HepG2 (cell line): Measurements from ENCODE around the gene SMARCA4. TPM values are rescaled to one million over a fixed set of nuclear protein-coding genes. Genes with fewer than 3 reads are reported as not detected.

ENCODE experiments used
- CREM ChIP-seq, 2 experiments: sonication (generic) in 1 of 2; formaldehyde crosslinking in 1 of 2; IDR thresholded peaks; 2 replicates each; pipeline versions ENCODE4 v1.4.0 to v1.6.1; 2016 to 2020; ENCODE audit warnings: antibody characterized with exemption in 1 of 2, mild to moderate bottlenecking in 1 of 2, missing genetic modification reagents in 1 of 2
- ETV5 ChIP-seq: IDR thresholded peaks from 2 replicates; pipeline ENCODE4 v1.6.1; 2018; ENCODE audit warnings: missing biosample characterization, missing genetic modification reagents, inconsistent platforms, borderline replicate concordance
- IRF2 ChIP-seq: IDR thresholded peaks from 2 replicates; pipeline ENCODE4 v1.6.1; 2018; ENCODE audit warnings: missing genetic modification reagents, missing compliant biosample characterization
- MXD4 ChIP-seq: IDR thresholded peaks from 2 replicates; pipeline ENCODE4 v1.6.1; 2016; ENCODE audit warnings: mild to moderate bottlenecking, missing biosample characterization, missing genetic modification reagents
- POLR2AphosphoS2 ChIP-seq: IDR thresholded peaks from 2 replicates; pipeline ENCODE4 v1.6.1; 2011; ENCODE audit warnings: low read depth, low read length, improper control_type of control experiment
- TAF1 ChIP-seq: sonication (generic); formaldehyde crosslinking; IDR thresholded peaks from 2 replicates; pipeline ENCODE4 v1.4.0; 2020; ENCODE audit warnings: missing genetic modification reagents
- THAP11 ChIP-seq: IDR thresholded peaks from 2 replicates; pipeline ENCODE4 v1.6.1; 2016; ENCODE audit warnings: missing biosample characterization, missing genetic modification reagents
- XRCC5 ChIP-seq: fragments of 200-400 bp; formaldehyde crosslinking; optimal IDR thresholded peaks from 2 replicates; pipeline ENCODE3; 2017; ENCODE audit warnings: mild to moderate bottlenecking, low read length
- ZBTB42 ChIP-seq: sonication (generic); formaldehyde crosslinking; IDR thresholded peaks from 2 replicates; pipeline ENCODE4 v1.5.0; 2020; ENCODE audit warnings: mild to moderate bottlenecking, missing genetic modification reagents
- ZNF230 ChIP-seq: sonication (generic); formaldehyde crosslinking; IDR thresholded peaks from 2 replicates; pipeline ENCODE4 v1.4.0; 2020; ENCODE audit warnings: mild to moderate bottlenecking, missing genetic modification reagents
- ZNF543 ChIP-seq: sonication (generic); formaldehyde crosslinking; IDR thresholded peaks from 2 replicates; pipeline ENCODE4 v1.4.0; 2020; ENCODE audit warnings: mild to moderate bottlenecking, missing genetic modification reagents
- ZNF558 ChIP-seq: sonication (generic); formaldehyde crosslinking; IDR thresholded peaks from 2 replicates; pipeline ENCODE4 v1.9.0; 2022; ENCODE audit warnings: mild to moderate bottlenecking, missing genetic modification reagents, borderline replicate concordance
- ZNF761 ChIP-seq: sonication (generic); formaldehyde crosslinking; conservative IDR thresholded peaks from 2 replicates; pipeline ENCODE4 v1.4.0; 2020; ENCODE audit warnings: mild to moderate bottlenecking, missing genetic modification reagents
- ZNF883 ChIP-seq: sonication (generic); formaldehyde crosslinking; IDR thresholded peaks from 2 replicates; pipeline ENCODE4 v1.5.1; 2020; ENCODE audit warnings: mild to moderate bottlenecking, missing genetic modification reagents; ENCODE audit errors: not compliant biosample characterization
- polyA plus RNA-seq, 8 experiments: library from polyadenylated mRNA; depleted of rRNA in 3 of 8; stranded (reverse) in 7 of 8; unstranded in 1 of 8; fragments of >200 nt; fragmentation: Illumina TruSeq in 4 of 8; extraction: Trizol in 4 of 8; gene quantifications; 2 replicates each; pipeline versions ENCODE4 v1.2.1 to v1.2.3, GENCODE V29; 2011 to 2016; ENCODE audit warnings: low read depth in 4 of 8, missing spikeins in 1 of 8, mixed read lengths in 1 of 8; ENCODE audit not compliant: insufficient read depth in 1 of 8
- total RNA-seq, 5 experiments: library from RNA; depleted of rRNA; stranded (reverse); fragments of >200 nt; fragmentation: Illumina TruSeq; extraction: Trizol; gene quantifications; 2 replicates each; pipeline ENCODE4 v1.2.3, GENCODE V29; 2016; ENCODE audit warnings: low read depth in 1 of 5
- TF ChIP-seq, protein P1 (sequence below): fragments of 450-650 bp; IDR thresholded peaks from 2 replicates; pipeline ENCODE4 v1.6.1; 2017
- TF ChIP-seq, protein P2 (sequence below): sonication (generic); formaldehyde crosslinking; IDR thresholded peaks from 2 replicates; pipeline ENCODE4 v1.5.1; 2020; ENCODE audit warnings: mild to moderate bottlenecking, missing genetic modification reagents, moderate library complexity
- TF ChIP-seq, protein P3 (sequence below): sonication (generic); formaldehyde crosslinking; IDR thresholded peaks from 2 replicates; pipeline ENCODE4 v1.4.0; 2020; ENCODE audit warnings: missing genetic modification reagents, mild to moderate bottlenecking, borderline replicate concordance
- TF ChIP-seq, protein P4 (sequence below): sonication (generic); formaldehyde crosslinking; IDR thresholded peaks from 2 replicates; pipeline ENCODE4 v1.4.0; 2020; ENCODE audit warnings: mild to moderate bottlenecking, missing genetic modification reagents

SMARCA4 gene
- total and polyA plus RNA-seq, 2 of the 13 experiments (the other 11 are each of a cell fraction or from before 2014, with no cell fraction given), result 25.4 to 45.9 TPM

DNA sequence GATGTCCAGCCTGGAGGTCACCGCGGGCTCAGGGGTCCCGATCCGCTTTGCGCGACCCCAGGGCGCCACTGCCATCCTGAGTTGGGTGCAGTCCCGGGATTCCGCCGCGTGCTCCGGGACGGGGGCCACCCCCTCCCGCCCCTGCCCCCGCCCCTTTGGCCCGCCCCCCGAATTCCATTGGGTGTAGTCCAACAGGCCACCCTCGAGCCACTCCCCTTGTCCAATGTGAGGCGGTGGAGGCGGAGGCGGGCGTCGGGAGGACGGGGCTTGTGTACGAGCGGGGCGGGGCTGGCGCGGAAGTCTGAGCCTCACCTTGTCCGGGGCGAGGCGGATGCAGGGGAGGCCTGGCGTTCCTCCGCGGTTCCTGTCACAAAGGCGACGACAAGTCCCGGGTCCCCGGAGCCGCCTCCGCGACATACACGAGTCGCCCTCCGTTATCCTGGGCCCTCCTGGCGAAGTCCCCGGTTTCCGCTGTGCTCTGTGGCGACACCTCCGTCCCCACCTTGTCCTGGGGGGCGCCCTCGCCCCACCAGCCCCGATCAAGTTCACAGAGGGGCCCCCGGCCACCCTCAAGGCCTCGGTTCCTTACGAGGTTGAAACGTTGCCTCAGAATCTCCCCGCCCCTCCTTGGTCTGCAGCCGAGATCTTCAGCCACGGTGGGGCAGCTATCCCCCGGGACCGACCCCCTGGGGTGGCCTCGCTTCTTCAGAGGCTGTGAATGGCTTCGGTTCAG lies 129.6 kb downstream of the SMARCA4 start (continued):
- TF ChIP-seq, protein P1, sequence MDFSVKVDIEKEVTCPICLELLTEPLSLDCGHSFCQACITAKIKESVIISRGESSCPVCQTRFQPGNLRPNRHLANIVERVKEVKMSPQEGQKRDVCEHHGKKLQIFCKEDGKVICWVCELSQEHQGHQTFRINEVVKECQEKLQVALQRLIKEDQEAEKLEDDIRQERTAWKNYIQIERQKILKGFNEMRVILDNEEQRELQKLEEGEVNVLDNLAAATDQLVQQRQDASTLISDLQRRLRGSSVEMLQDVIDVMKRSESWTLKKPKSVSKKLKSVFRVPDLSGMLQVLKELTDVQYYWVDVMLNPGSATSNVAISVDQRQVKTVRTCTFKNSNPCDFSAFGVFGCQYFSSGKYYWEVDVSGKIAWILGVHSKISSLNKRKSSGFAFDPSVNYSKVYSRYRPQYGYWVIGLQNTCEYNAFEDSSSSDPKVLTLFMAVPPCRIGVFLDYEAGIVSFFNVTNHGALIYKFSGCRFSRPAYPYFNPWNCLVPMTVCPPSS, result no peak
- TF ChIP-seq ZNF761, result peak; percentile 87
- TF ChIP-seq, protein P2, sequence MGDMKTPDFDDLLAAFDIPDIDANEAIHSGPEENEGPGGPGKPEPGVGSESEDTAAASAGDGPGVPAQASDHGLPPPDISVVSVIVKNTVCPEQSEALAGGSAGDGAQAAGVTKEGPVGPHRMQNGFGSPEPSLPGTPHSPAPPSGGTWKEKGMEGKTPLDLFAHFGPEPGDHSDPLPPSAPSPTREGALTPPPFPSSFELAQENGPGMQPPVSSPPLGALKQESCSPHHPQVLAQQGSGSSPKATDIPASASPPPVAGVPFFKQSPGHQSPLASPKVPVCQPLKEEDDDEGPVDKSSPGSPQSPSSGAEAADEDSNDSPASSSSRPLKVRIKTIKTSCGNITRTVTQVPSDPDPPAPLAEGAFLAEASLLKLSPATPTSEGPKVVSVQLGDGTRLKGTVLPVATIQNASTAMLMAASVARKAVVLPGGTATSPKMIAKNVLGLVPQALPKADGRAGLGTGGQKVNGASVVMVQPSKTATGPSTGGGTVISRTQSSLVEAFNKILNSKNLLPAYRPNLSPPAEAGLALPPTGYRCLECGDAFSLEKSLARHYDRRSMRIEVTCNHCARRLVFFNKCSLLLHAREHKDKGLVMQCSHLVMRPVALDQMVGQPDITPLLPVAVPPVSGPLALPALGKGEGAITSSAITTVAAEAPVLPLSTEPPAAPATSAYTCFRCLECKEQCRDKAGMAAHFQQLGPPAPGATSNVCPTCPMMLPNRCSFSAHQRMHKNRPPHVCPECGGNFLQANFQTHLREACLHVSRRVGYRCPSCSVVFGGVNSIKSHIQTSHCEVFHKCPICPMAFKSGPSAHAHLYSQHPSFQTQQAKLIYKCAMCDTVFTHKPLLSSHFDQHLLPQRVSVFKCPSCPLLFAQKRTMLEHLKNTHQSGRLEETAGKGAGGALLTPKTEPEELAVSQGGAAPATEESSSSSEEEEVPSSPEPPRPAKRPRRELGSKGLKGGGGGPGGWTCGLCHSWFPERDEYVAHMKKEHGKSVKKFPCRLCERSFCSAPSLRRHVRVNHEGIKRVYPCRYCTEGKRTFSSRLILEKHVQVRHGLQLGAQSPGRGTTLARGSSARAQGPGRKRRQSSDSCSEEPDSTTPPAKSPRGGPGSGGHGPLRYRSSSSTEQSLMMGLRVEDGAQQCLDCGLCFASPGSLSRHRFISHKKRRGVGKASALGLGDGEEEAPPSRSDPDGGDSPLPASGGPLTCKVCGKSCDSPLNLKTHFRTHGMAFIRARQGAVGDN (CRISPR knock-in tag), result peak; percentile 80
- TF ChIP-seq ZNF883 (CRISPR knock-in tag), result peak; percentile 61
- peak; percentile 27 for TF ChIP-seq XRCC5
- TF ChIP-seq CREM (IDR thresholded peaks at IDR 0.05), result peak; percentile 25; the same call in 1 of the 2 replicates
- no peak for TF ChIP-seq CREM (CRISPR knock-in tag; IDR thresholded peaks at IDR 0.05)
- TF ChIP-seq POLR2AphosphoS2, result peak; percentile 66
- peak; percentile 61; the same call in 1 of the 2 replicates for TF ChIP-seq ETV5
- 0 out of 2 replicates have a peak, but pooled peaks have one; percentile 12 for TF ChIP-seq THAP11 (CRISPR knock-in tag)
- TF ChIP-seq ZNF543 (CRISPR knock-in tag), result 0 out of 2 replicates have a peak, but pooled peaks have one; percentile 49
- TF ChIP-seq ZNF558 (CRISPR knock-in tag), result no peak
- peak; percentile 33; the same call in 1 of the 2 replicates for TF ChIP-seq MXD4 (CRISPR knock-in tag)
- peak; percentile 64; the same call in 1 of the 2 replicates for TF ChIP-seq ZNF230 (CRISPR knock-in tag)
- TF ChIP-seq TAF1 (CRISPR knock-in tag), result peak; percentile 93
- TF ChIP-seq, protein P3, sequence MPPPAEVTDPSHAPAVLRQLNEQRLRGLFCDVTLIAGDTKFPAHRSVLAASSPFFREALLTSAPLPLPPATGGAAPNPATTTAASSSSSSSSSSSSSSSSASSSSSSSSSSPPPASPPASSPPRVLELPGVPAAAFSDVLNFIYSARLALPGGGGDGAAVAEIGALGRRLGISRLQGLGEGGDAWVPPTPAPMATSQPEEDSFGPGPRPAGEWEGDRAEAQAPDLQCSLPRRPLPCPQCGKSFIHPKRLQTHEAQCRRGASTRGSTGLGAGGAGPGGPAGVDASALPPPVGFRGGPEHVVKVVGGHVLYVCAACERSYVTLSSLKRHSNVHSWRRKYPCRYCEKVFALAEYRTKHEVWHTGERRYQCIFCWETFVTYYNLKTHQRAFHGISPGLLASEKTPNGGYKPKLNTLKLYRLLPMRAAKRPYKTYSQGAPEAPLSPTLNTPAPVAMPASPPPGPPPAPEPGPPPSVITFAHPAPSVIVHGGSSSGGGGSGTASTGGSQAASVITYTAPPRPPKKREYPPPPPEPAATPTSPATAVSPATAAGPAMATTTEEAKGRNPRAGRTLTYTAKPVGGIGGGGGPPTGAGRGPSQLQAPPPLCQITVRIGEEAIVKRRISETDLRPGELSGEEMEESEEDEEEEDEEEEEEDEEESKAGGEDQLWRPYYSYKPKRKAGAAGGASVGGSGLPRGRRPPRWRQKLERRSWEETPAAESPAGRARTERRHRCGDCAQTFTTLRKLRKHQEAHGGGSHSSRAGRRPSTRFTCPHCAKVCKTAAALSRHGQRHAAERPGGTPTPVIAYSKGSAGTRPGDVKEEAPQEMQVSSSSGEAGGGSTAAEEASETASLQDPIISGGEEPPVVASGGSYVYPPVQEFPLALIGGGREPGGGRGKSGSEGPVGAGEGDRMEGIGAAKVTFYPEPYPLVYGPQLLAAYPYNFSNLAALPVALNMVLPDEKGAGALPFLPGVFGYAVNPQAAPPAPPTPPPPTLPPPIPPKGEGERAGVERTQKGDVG (CRISPR knock-in tag), result no peak
- TF ChIP-seq, protein P4, sequence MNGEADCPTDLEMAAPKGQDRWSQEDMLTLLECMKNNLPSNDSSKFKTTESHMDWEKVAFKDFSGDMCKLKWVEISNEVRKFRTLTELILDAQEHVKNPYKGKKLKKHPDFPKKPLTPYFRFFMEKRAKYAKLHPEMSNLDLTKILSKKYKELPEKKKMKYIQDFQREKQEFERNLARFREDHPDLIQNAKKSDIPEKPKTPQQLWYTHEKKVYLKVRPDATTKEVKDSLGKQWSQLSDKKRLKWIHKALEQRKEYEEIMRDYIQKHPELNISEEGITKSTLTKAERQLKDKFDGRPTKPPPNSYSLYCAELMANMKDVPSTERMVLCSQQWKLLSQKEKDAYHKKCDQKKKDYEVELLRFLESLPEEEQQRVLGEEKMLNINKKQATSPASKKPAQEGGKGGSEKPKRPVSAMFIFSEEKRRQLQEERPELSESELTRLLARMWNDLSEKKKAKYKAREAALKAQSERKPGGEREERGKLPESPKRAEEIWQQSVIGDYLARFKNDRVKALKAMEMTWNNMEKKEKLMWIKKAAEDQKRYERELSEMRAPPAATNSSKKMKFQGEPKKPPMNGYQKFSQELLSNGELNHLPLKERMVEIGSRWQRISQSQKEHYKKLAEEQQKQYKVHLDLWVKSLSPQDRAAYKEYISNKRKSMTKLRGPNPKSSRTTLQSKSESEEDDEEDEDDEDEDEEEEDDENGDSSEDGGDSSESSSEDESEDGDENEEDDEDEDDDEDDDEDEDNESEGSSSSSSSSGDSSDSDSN, result 0 out of 2 replicates have a peak, but pooled peaks have one; percentile 15
- peak; percentile 12; the same call in 1 of the 2 replicates for TF ChIP-seq IRF2
- TF ChIP-seq ZBTB42 (CRISPR knock-in tag), result peak; percentile 79; the same call in 1 of the 2 replicates
